Ishikawa (cell line): ENCODE results near the gene ZNF700.
A peak's percentile ranks its signal among the peaks of the same experiment; 100 is the strongest.

ENCODE experiments used
- EGR1 ChIP-seq: IDR thresholded peaks from 2 replicates; pipeline ENCODE4 v1.6.1; 2012
- EP300 ChIP-seq: IDR thresholded peaks from 2 replicates; pipeline ENCODE4 v1.6.1; 2012; ENCODE audit warnings: borderline replicate concordance
- NFIC ChIP-seq: IDR thresholded peaks from 2 replicates; pipeline ENCODE4 v1.6.1; 2012
- RAD21 ChIP-seq: IDR thresholded peaks from 2 replicates; pipeline ENCODE4 v1.6.1; 2012; ENCODE audit warnings: low read depth
- TCF12 ChIP-seq: IDR thresholded peaks from 2 replicates; pipeline ENCODE4 v1.6.1; 2012; ENCODE audit warnings: low read depth
- TEAD4 ChIP-seq: IDR thresholded peaks from 2 replicates; pipeline ENCODE4 v1.6.1; 2012
- YY1 ChIP-seq: IDR thresholded peaks from 2 replicates; pipeline ENCODE4 v1.6.1; 2012; ENCODE audit warnings: low read depth
- TF ChIP-seq, protein P1 (sequence below): IDR thresholded peaks from 2 replicates; pipeline ENCODE4 v1.6.1; 2012; ENCODE audit warnings: low read depth, mild to moderate bottlenecking
- TF ChIP-seq, protein P2 (sequence below): IDR thresholded peaks from 2 replicates; pipeline ENCODE4 v1.6.1; 2012
- TF ChIP-seq, protein P3 (sequence below): IDR thresholded peaks from 2 replicates; pipeline ENCODE4 v1.6.1; 2012

DNA sequence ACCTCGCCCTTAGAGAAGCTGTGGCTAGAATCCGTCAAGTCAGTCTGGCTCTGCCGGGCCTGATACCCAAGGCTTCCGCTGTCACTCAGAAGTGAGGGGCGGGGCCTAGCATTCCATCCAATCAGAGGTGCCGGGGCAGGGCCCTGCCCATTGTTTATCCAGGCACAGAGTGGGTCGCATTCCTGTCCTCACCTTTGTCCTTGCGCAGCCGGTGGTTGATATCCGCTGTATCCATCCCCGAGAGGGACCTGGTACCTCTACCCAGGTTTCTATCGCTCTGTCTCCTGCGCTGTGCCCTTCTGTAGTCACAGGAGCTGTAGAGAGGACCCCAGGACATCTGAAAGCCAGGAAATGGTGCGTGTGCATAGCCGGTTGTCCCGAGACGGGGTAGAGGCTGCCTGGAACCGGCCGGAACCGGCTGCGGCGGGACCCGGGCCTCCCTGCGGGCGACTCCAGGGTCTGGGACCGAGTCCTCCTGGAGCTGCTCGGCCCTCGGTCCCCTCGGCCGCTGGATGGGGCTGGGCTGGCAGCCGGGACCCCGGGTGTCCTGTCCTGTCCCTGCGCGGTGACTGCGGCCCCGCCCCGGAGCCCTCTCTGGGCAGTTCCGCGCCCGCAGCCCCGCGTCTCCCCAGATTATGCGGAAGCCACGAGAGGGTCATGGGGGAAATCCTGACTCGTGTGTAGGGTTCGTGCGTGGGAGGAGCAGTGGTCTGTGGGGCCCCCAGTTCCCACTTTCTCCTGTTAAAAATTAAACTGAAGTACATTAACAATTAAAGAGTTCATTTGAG, 40.1 kb downstream of the ZNF700 start, which contains the start of gene ZNF763:
- TF ChIP-seq YY1: no peak
- peak; percentile 77 for TF ChIP-seq TEAD4
- no peak for TF ChIP-seq EP300
- TF ChIP-seq RAD21: no peak
- no peak for TF ChIP-seq EGR1
- TF ChIP-seq, protein P1, sequence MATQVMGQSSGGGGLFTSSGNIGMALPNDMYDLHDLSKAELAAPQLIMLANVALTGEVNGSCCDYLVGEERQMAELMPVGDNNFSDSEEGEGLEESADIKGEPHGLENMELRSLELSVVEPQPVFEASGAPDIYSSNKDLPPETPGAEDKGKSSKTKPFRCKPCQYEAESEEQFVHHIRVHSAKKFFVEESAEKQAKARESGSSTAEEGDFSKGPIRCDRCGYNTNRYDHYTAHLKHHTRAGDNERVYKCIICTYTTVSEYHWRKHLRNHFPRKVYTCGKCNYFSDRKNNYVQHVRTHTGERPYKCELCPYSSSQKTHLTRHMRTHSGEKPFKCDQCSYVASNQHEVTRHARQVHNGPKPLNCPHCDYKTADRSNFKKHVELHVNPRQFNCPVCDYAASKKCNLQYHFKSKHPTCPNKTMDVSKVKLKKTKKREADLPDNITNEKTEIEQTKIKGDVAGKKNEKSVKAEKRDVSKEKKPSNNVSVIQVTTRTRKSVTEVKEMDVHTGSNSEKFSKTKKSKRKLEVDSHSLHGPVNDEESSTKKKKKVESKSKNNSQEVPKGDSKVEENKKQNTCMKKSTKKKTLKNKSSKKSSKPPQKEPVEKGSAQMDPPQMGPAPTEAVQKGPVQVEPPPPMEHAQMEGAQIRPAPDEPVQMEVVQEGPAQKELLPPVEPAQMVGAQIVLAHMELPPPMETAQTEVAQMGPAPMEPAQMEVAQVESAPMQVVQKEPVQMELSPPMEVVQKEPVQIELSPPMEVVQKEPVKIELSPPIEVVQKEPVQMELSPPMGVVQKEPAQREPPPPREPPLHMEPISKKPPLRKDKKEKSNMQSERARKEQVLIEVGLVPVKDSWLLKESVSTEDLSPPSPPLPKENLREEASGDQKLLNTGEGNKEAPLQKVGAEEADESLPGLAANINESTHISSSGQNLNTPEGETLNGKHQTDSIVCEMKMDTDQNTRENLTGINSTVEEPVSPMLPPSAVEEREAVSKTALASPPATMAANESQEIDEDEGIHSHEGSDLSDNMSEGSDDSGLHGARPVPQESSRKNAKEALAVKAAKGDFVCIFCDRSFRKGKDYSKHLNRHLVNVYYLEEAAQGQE: no peak
- no peak for TF ChIP-seq NFIC
- TF ChIP-seq, protein P2, sequence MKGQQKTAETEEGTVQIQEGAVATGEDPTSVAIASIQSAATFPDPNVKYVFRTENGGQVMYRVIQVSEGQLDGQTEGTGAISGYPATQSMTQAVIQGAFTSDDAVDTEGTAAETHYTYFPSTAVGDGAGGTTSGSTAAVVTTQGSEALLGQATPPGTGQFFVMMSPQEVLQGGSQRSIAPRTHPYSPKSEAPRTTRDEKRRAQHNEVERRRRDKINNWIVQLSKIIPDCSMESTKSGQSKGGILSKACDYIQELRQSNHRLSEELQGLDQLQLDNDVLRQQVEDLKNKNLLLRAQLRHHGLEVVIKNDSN: 0 out of 2 replicates have a peak, but pooled peaks have one; percentile 4
- TF ChIP-seq, protein P3, sequence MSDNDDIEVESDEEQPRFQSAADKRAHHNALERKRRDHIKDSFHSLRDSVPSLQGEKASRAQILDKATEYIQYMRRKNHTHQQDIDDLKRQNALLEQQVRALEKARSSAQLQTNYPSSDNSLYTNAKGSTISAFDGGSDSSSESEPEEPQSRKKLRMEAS: no peak
- TF ChIP-seq TCF12: no peak
